ENCODE measurements around the gene TMPRSS15.

Gene TMPRSS15

DNA sequence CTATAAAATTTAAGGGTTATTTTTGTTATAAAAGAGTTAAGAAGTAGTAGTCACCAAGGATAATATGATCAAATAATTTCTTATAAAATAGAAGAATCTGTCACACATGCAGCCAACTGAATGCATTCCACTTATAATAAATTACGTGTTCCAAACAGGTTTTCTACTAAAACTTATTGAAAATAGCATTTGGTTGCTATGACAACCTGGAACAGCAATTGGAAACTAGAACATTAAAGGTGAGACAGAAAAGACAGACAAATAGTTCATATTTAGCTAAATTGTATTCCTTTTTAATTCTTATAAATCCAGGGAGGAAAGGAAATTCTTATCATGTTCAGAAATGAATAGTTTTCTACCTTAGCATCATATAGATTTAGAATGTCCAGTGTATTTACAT is 168.0 kb downstream of the TMPRSS15 start:
- DNase-seq, result no peak

DNA sequence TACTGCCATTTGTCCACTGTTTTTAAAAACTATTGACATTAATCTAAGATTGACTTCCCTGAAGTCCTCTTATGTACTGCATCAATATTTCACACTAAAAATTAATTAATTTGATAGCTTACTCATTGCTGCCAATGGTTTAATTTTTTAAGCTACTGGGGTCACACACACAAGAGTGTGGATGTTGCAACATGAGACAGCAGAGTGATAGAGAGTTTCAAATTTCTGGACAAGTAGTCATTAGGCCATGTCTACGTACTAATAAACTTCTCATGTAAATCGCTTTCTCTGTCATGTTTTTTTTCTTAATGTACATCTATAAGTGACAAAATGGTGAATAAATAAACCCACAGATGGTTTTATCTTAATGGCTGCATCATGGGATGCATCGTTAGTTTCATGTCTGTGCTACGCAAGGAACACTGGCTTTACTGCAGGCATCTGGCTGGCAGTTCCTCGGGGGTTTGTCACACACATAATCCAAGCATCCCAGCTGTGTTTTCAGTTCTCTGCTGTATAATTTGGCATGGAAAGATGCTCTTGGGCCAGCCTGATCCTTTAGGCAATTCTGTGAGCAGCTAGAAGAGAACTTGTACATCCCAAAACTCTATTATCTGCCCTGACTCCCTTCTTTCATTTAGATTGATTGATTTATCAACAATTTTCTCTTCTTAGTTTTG is 175.4 kb downstream of the TMPRSS15 start:
- DNase-seq, result no peak

DNA sequence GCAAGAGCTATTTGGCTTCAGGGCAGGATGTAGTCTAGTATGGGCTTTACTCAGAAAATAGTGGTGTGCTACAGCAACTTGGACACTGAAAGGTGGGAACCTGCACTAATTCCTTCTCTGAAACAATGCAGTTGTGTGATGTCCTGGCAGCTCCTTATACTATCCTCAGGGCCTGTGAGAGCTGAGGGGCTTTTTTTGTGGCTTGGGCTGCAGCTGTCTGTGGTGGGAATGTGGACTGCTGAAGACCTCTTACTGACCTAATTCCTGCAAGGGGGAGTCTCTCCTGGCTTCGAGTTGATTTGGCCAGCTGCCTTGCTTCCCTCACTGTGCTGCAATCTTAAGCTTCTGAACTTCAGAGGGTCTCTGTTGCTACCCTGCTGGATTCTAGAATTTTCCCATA is 181.2 kb downstream of the TMPRSS15 start:
- DNase-seq, result no peak

DNA sequence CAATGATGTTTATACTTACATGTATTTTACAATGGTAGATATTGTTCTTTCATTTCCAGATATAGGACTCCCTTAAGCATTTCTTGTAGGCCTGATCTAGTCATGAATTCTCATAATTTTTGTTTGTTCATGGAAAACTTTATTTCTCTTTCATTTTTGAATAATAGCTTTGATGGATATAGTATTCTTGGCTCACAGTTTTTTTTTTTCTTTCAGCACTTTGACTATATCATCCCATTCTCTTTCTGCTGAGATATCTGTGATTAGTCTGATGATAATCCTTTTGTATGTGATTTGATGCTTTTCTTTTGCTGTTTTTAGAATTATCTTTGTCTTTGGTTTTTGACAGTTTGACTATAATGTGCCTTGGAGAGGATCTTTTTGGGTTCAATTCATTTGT is 183.1 kb downstream of the TMPRSS15 start:
- no peak for DNase-seq

Data from NCI-H510A treated with DMSO at 0.1 percent for 48 hours (cell line).